Stimulated activated CD4-positive, alpha-beta T cell treated with anti-CD3 and anti-CD28 coated beads, Interleukin-1b, Interleukin-23, amount 100 ng/mL, for 24 hours (primary cell): ENCODE data around the gene MPP1.

ENCODE experiments used
- DNase-seq, 4 experiments: peaks; one replicate each; pipeline ENCODE4 v3.0.0-alpha.2; 2020; ENCODE audit warnings: low read depth in 4 of 4, low spot score in 1 of 4

MPP1 gene

GRCh38 chrX:154732421-154733065 lies 72.7 kb downstream of the MPP1 start:
- DNase-seq, result no peak

- no peak for DNase-seq
Measured at GRCh38 chrX:154731881-154732280, 73.4 kb downstream of the MPP1 start.

GRCh38 chrX:154731184-154731583 lies 74.1 kb downstream of the MPP1 start:
- DNase-seq, result no peak

GRCh38 chrX:154730253-154730891 lies 74.9 kb downstream of the MPP1 start:
- no peak for DNase-seq

- DNase-seq, result no peak
Measured at GRCh38 chrX:154729439-154729838, 75.8 kb downstream of the MPP1 start.
